Neural progenitor cell (in vitro differentiated cells): ENCODE measurements around the gene KRT78.

Experiments
- CTCF ChIP-seq: fragments of 200-600 bp; sonication (generic); IDR thresholded peaks from 2 replicates; pipeline ENCODE4 v1.5.1; 2017; ENCODE audit warnings: antibody characterized with exemption, mild to moderate bottlenecking
- EZH2 ChIP-seq: fragments of 200-600 bp; sonication (generic); IDR thresholded peaks from 2 replicates; pipeline ENCODE4 v1.6.1; 2017; ENCODE audit warnings: antibody characterized with exemption, mild to moderate bottlenecking, moderate library complexity
- EZH2phosphoT487 ChIP-seq: fragments of 200-600 bp; sonication (generic); IDR thresholded peaks from 2 replicates; pipeline ENCODE4 v1.6.1; 2017; ENCODE audit warnings: antibody characterized with exemption

DNA sequence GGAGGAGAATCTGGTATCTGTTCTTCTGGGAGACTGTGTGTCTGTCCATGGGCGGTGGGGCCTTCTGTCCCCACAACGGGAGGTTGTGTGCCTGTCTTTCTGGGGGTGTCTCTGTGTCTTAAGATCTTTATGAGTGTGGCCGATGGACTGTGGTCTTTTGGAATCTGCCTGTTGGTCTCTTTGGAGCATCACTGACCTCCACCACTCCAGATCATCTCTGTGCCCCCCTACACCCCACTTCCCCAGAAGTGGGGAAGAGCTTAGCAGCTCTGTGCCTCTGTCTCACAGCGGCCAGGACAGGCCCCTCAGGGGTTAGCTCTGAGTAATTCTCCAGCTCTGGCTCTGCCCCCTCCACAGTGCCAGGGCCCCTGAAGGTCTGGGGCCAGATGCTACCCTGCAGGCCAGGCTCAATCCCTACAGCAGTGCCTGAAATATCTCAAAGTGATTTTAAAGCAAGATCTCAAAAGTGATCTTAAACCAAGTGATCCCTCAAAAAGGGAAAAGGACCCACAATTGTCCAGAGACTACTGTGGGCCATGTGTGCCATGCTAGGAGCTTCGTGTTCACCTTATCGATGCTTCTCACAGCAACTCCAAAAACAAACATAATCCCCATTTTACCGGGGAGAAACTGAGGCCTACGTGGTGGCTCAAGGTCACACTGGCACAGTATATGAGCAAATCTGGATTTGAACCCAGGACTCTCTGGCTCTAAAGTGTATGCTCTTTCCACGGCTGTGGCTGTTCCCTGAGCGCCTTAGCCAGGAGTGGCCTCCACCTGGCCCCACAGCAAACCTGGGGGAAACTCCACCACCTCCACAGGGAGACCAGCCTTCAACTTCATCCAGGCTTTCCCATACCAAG is 26.0 kb upstream of the KRT78 start:
- TF ChIP-seq CTCF (no peak), EZH2 (no peak), EZH2phosphoT487 (no peak)
